ENCODE data around the gene ARPC5L.

The ARPC5L gene

GRCh38 chr9:124868511-124869465 lies 6.9 kb downstream of the ARPC5L start:
- peak; percentile 87 for DNase-seq

- peak; percentile 49 for DNase-seq
Measured at GRCh38 chr9:124869466-124869985, 7.6 kb downstream of the ARPC5L start.

- peak; percentile 62 for DNase-seq
Measured at GRCh38 chr9:124869986-124870560, 8.1 kb downstream of the ARPC5L start.

- DNase-seq = no peak
Measured at GRCh38 chr9:124870723-124871122, 8.8 kb downstream of the ARPC5L start.

GRCh38 chr9:124871156-124871561 lies 9.2 kb downstream of the ARPC5L start:
- DNase-seq = no peak

GRCh38 chr9:124873664-124874063 lies 11.7 kb downstream of the ARPC5L start:
- no peak for DNase-seq

- DNase-seq = no peak
Measured at GRCh38 chr9:124875501-124875900, 13.6 kb downstream of the ARPC5L start.

- no peak for DNase-seq
Measured at GRCh38 chr9:124877021-124877782, 15.3 kb downstream of the ARPC5L start.

GRCh38 chr9:124878021-124878420 lies 16.1 kb downstream of the ARPC5L start:
- DNase-seq = no peak

GRCh38 chr9:124878518-124878917 lies 16.6 kb downstream of the ARPC5L start:
- no peak for DNase-seq

GRCh38 chr9:124879226-124879625 lies 17.3 kb downstream of the ARPC5L start:
- DNase-seq = no peak

GRCh38 chr9:124880501-124880900 lies 18.6 kb downstream of the ARPC5L start:
- DNase-seq = no peak

GRCh38 chr9:124881138-124881743 lies 19.3 kb downstream of the ARPC5L start:
- DNase-seq = no peak

- no peak for DNase-seq
Measured at GRCh38 chr9:124882231-124882630, 20.3 kb downstream of the ARPC5L start.

GRCh38 chr9:124884376-124884775 lies 22.4 kb downstream of the ARPC5L start:
- no peak for DNase-seq

GRCh38 chr9:124885551-124885950 lies 23.6 kb downstream of the ARPC5L start:
- no peak for DNase-seq

- DNase-seq = no peak
Measured at GRCh38 chr9:124886461-124886860, 24.5 kb downstream of the ARPC5L start.

- no peak for DNase-seq
Measured at GRCh38 chr9:124886866-124887492, 25.0 kb downstream of the ARPC5L start.

GRCh38 chr9:124887832-124888231 lies 25.9 kb downstream of the ARPC5L start:
- DNase-seq = no peak

GRCh38 chr9:124889006-124889405 lies 27.1 kb downstream of the ARPC5L start:
- no peak for DNase-seq

GRCh38 chr9:124890179-124890578 lies 28.2 kb downstream of the ARPC5L start:
- DNase-seq = no peak

GRCh38 chr9:124894035-124894740 lies 32.3 kb downstream of the ARPC5L start:
- no peak for DNase-seq
